SK-N-SH treated with all-trans-retinoic acid at 6 μM for 48 hours (cell line): Measurements from ENCODE around the gene MC1R.

Source experiments
- CSRNP3 ChIP-seq: fragments of 250-450 bp; sonication (Bioruptor Pico); IDR thresholded peaks from 2 replicates; pipeline ENCODE4 v1.5.1; 2021; ENCODE audit warnings: mild to moderate bottlenecking, moderate library complexity
- ESRRG ChIP-seq: fragments of 250-450 bp; sonication (Bioruptor Pico); IDR thresholded peaks from 2 replicates; pipeline ENCODE4 v1.6.1; 2021; ENCODE audit warnings: mild to moderate bottlenecking
- GLIS3 ChIP-seq: fragments of 250-450 bp; sonication (Bioruptor Pico); IDR thresholded peaks from 2 replicates; pipeline ENCODE4 v1.5.0; 2020; ENCODE audit warnings: mild to moderate bottlenecking, moderate library complexity
- ISL1 ChIP-seq: fragments of 250-450 bp; sonication (Bioruptor Pico); IDR thresholded peaks from 2 replicates; pipeline ENCODE4 v2.1.2; 2022; ENCODE audit warnings: mild to moderate bottlenecking, moderate library complexity
- OSR1 ChIP-seq: fragments of 250-450 bp; sonication (Bioruptor Pico); IDR thresholded peaks from 2 replicates; pipeline ENCODE4 v1.8.0; 2022; ENCODE audit warnings: moderate library complexity, mild to moderate bottlenecking, inconsistent platforms
- PATZ1 ChIP-seq: fragments of 250-450 bp; sonication (Bioruptor Pico); IDR thresholded peaks from 2 replicates; pipeline ENCODE4 v1.8.0; 2020; ENCODE audit warnings: mild to moderate bottlenecking, moderate library complexity, borderline replicate concordance
- RARB ChIP-seq: fragments of 250-450 bp; sonication (Bioruptor Pico); IDR thresholded peaks from 2 replicates; pipeline ENCODE4 v1.8.0; 2021; ENCODE audit warnings: mild to moderate bottlenecking, moderate library complexity
- SNAI2 ChIP-seq: fragments of 250-450 bp; sonication (Bioruptor Pico); IDR thresholded peaks from 2 replicates; pipeline ENCODE4 v1.5.0; 2020; ENCODE audit warnings: mild to moderate bottlenecking, moderate library complexity
- TSHZ2 ChIP-seq: fragments of 250-450 bp; sonication (Bioruptor Pico); IDR thresholded peaks from 2 replicates; pipeline ENCODE4 v1.5.0; 2020; ENCODE audit warnings: mild to moderate bottlenecking, moderate library complexity
- ZC3H10 ChIP-seq: fragments of 250-450 bp; sonication (Bioruptor Pico); IDR thresholded peaks from 2 replicates; pipeline ENCODE4 v1.5.1; 2021; ENCODE audit warnings: mild to moderate bottlenecking, moderate library complexity
- ZFP3 ChIP-seq: fragments of 250-450 bp; sonication (Bioruptor Pico); IDR thresholded peaks from 2 replicates; pipeline ENCODE4 v1.5.0; 2020; ENCODE audit warnings: mild to moderate bottlenecking, moderate library complexity
- ZNF70 ChIP-seq: fragments of 450-650 bp; formaldehyde crosslinking; IDR thresholded peaks from 2 replicates; pipeline ENCODE4 v1.5.0; 2020; ENCODE audit warnings: mild to moderate bottlenecking, moderate library complexity

- TF ChIP-seq PATZ1 (CRISPR knock-in tag): no peak
- no peak for TF ChIP-seq RARB (CRISPR knock-in tag)
- no peak for TF ChIP-seq ZNF70
- TF ChIP-seq ZC3H10 (CRISPR knock-in tag): no peak
- no peak for TF ChIP-seq ISL1 (CRISPR knock-in tag)
- no peak for TF ChIP-seq ESRRG (CRISPR knock-in tag)
- no peak for TF ChIP-seq SNAI2 (CRISPR knock-in tag)
- TF ChIP-seq TSHZ2 (CRISPR knock-in tag): no peak
- no peak for TF ChIP-seq OSR1
- no peak for TF ChIP-seq GLIS3 (CRISPR knock-in tag)
- no peak for TF ChIP-seq ZFP3 (CRISPR knock-in tag)
- TF ChIP-seq CSRNP3 (CRISPR knock-in tag): no peak
These were observed 5.0 kb upstream of the MC1R start for GRCh38 chr16:89913408-89914387.
